Measurements from ENCODE around the gene DPH1. TPM values are rescaled to one million over a fixed set of nuclear protein-coding genes. Genes with fewer than 3 reads are reported as not detected.

The DPH1 gene
- total RNA-seq, 4 donors from 2014 or later = 29.9 to 35.6 (median 34.0) TPM

- peaks cover 0 to 91% of the 10 kb centered on the region in 2 donors for H3K36me3 ChIP-seq
- H3K9me3 ChIP-seq = no peaks in the 10 kb centered on the region
- peak overlapping the region in 3 of 4 donors; percentile 86 to 95 (median 92) for H3K27ac ChIP-seq
- TF ChIP-seq POLR2AphosphoS5 (IDR thresholded peaks at IDR 0.05) = no peak
- no peak for TF ChIP-seq POLR2A (IDR thresholded peaks at IDR 0.05)
- TF ChIP-seq EP300 (IDR thresholded peaks at IDR 0.05) = no peak
- no peak for TF ChIP-seq CTCF (IDR thresholded peaks at IDR 0.05)
- 60% methylated on average over 1 of the region's 5 CpGs; no CpG with 5 or more reads in 1 of the 2 donors for WGBS, 2 donors (ENCODE audit: low coverage in 1 of 2)
- ATAC-seq = no peak
- H3K4me3 ChIP-seq = no peak overlapping the region
- peaks cover 3% of the 10 kb centered on the region for H3K27me3 ChIP-seq
- peaks cover 2 to 96% (median 69%) of the 10 kb centered on the region in 3 donors for H3K4me1 ChIP-seq
Observed at GRCh38 chr17:2067608-2068024, 37.7 kb downstream of the DPH1 start.

GRCh38 chr17:2068031-2068518, 38.1 kb downstream of the DPH1 start:
- WGBS, 2 donors (ENCODE audit: low coverage in 1 of 2) = 37% methylated on average over 2 of the region's 6 CpGs; no CpG with 5 or more reads in 1 of the 2 donors
- Histone ChIP-seq H3K4me3 (no peak overlapping the region), H3K9me3 (no peaks in the 10 kb centered on the region), H3K4me1 (peaks cover 2 to 93% (median 66%) of the 10 kb centered on the region in 3 donors), H3K27ac (peak overlapping the region in 3 of 4 donors; percentile 86 to 95 (median 92)), H3K27me3 (peaks cover 3% of the 10 kb centered on the region), H3K36me3 (peaks cover 0 to 87% of the 10 kb centered on the region in 2 donors)
- no peak for TF ChIP-seq CTCF (IDR thresholded peaks at IDR 0.05)
- no peak for TF ChIP-seq POLR2AphosphoS5 (IDR thresholded peaks at IDR 0.05)
- no peak for TF ChIP-seq EP300 (IDR thresholded peaks at IDR 0.05)
- ATAC-seq = peak; percentile 10

GRCh38 chr17:2068519-2069051, 38.6 kb downstream of the DPH1 start:
- Histone ChIP-seq H3K36me3 (peaks cover 0 to 82% of the 10 kb centered on the region in 2 donors), H3K27ac (peak overlapping the region in 3 of 4 donors; percentile 86 to 95 (median 92)), H3K4me3 (no peak overlapping the region), H3K4me1 (peaks cover under 1 to 88% (median 61%) of the 10 kb centered on the region in 3 donors), H3K9me3 (no peaks in the 10 kb centered on the region), H3K27me3 (peaks cover 3% of the 10 kb centered on the region)
- TF ChIP-seq POLR2A (IDR thresholded peaks at IDR 0.05) (no peak), EP300 (IDR thresholded peaks at IDR 0.05) (no peak), POLR2AphosphoS5 (IDR thresholded peaks at IDR 0.05) (no peak), CTCF (IDR thresholded peaks at IDR 0.05) (no peak)
- WGBS, 2 donors (ENCODE audit: low coverage in 1 of 2) = 83% methylated on average over 2 of the region's 15 CpGs; no CpG with 5 or more reads in 1 of the 2 donors
- ATAC-seq = no peak

- peaks cover 0 to 73% of the 10 kb centered on the region in 2 donors for H3K36me3 ChIP-seq
Observed at GRCh38 chr17:2070241-2071023, 40.5 kb downstream of the DPH1 start.

More at GRCh38 chr17:2070241-2071023, 40.5 kb downstream of the DPH1 start:
- Histone ChIP-seq H3K4me1 (peaks cover 0 to 82% (median 57%) of the 10 kb centered on the region in 3 donors), H3K9me3 (no peaks in the 10 kb centered on the region), H3K4me3 (no peak overlapping the region), H3K27me3 (no peaks in the 10 kb centered on the region), H3K27ac (peak overlapping the region in 3 of 4 donors; percentile 73 to 85 (median 77))
- 90% methylated on average over 3 of the region's 13 CpGs; no CpG with 5 or more reads in 1 of the 2 donors for WGBS, 2 donors (ENCODE audit: low coverage in 1 of 2)
- TF ChIP-seq POLR2A (IDR thresholded peaks at IDR 0.05) (no peak), POLR2AphosphoS5 (IDR thresholded peaks at IDR 0.05) (no peak), EP300 (IDR thresholded peaks at IDR 0.05) (no peak), CTCF (IDR thresholded peaks at IDR 0.05) (no peak)
- ATAC-seq = no peak

Data from gastroesophageal sphincter (tissue), 4 donors.